GM12872 (cell line): Measurements from ENCODE around the gene CLP1.

Source experiments
- TF ChIP-seq, protein P1 (sequence below): IDR thresholded peaks from 3 replicates; pipeline ENCODE4 v1.5.1; 2011; ENCODE audit warnings: low read depth, mild to moderate bottlenecking, low read length, moderate library complexity; ENCODE audit not compliant: insufficient read depth

The CLP1 gene

DNA sequence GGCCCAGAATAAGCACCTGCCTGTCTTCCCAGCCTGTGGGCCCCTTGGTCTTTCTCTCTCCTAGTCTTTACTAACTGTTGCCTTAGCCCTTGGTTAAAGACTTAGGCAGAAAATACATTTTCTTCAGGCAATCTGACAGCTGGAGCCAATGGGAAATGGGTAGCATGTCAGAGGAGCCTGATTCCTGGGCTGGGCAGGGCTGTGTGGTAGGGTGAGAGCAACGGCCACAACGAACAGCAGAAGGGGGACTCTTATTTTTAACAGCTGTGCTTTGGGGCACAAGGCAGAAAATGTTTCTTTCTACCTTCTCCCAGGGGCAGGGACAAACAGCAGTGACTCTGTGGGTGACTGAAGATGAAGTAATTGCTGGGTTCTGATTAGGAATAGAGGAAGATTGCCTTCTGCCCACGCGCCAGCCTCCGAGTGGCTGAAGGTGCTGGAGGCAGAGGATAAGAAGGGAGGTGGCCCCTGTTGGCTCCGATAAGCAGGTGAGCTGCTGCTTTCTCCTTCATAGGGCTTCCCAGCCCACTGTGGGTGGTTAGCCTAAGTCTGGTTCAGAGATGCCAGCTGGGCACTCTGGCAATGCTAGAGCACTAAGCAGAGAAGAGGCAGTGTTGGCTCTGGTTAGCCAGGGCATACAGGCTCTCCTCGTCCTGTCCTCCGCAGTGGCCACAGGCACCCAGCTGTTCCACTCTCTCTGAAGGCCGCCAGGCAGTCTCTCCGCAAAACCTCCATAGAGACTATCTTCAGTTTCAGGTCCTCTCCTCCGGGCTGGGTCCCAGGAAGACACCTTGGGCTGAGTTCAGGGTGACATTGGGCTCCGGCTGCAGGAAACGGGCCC is 9.4 kb upstream of the CLP1 start:
- TF ChIP-seq, protein P1, sequence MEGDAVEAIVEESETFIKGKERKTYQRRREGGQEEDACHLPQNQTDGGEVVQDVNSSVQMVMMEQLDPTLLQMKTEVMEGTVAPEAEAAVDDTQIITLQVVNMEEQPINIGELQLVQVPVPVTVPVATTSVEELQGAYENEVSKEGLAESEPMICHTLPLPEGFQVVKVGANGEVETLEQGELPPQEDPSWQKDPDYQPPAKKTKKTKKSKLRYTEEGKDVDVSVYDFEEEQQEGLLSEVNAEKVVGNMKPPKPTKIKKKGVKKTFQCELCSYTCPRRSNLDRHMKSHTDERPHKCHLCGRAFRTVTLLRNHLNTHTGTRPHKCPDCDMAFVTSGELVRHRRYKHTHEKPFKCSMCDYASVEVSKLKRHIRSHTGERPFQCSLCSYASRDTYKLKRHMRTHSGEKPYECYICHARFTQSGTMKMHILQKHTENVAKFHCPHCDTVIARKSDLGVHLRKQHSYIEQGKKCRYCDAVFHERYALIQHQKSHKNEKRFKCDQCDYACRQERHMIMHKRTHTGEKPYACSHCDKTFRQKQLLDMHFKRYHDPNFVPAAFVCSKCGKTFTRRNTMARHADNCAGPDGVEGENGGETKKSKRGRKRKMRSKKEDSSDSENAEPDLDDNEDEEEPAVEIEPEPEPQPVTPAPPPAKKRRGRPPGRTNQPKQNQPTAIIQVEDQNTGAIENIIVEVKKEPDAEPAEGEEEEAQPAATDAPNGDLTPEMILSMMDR: no peak

DNA sequence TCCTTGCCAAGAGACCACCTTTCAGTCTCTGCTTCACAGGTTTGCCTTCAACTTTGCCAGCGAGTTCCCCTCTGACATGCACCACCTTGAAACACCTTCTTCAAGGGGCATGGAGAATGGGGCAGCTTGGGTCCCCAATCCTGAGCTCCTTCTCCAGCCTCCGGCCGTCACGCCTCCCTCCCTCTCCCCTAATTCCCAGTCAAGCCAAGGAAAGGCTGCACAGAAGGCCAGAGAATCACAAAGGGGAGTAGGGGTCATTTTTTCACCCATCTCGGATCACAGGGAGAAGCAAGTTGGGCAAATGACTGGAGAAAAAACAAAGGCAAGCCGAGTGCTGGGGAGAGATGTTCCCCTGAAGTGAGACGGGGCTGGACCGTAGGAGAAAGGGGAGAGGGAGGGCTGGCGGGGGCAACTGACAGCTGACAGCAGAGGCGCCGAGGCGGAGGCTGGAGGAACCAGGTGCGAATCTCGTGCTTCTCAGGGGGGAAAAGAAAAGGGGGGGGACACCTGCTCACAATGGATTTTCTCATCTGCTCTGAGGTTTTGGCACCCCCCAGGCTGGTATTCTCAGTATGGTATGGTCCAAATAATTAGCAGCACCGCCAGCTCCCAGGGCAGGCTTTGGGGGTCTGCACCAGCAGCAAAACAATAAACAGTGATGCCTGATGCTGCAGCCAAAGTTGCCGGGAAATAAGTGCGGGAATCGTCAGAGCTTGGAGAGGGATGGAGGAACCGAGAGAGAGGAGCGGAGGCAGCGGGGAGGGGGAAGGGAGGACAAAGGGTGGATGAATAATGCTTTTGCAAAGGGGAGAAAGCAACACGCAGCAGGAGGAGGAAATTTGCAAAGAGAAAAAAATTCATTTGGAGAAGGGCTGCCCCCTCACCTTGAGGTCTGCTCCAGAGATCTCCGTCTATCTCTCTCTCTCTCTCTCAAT is 8.5 kb upstream of the CLP1 start:
- TF ChIP-seq, protein P1: no peak

DNA sequence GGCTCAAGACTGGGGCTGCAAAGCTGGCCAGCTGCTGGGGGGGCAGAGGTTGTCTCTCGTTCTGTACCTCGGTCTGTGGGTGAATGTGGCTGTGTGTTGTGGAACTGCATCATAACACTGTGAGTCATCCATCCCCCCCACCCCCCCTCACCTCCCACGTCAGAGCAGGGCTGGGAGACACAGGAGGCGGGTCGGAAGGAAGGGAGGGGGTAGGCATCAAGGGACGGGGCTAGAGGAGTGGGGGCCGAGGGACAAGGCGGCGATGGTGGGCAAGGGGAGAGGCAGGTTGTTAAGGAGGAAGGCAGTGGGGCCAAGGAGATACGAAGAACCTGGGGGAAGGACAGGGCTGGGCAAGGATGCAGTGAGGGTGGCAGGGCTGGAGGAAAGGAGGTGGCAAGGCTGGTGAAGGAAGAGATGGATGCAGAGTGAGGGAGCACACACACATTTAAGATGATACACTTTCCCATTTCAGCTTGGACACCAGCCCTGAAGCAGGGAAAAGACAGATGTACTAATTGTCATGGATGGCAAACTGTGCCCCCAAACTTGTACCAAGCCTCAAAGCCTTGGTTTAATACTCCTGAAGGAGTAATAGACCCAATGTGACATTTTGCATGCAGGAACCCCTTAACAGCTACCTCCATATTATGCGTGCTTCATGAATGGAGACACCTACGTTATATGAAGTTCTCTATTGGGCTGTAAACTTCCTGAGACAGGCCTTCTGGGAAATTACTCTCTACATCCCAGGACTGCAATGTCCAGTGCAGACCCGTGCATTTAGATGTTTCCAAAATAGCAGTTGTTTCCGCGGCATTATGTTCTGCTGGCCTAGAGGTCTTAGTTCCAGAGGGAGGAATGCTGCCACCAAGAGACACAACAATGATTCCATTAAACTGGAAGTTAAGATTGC is 7.5 kb upstream of the CLP1 start, which contains the start of gene YPEL4:
Gene YPEL4 (minus strand): TSS at position 87 of the 913 bp plus-strand sequence. CDS start 2,805 bp downstream, outside the sequence.
- TF ChIP-seq, protein P1: no peak

DNA sequence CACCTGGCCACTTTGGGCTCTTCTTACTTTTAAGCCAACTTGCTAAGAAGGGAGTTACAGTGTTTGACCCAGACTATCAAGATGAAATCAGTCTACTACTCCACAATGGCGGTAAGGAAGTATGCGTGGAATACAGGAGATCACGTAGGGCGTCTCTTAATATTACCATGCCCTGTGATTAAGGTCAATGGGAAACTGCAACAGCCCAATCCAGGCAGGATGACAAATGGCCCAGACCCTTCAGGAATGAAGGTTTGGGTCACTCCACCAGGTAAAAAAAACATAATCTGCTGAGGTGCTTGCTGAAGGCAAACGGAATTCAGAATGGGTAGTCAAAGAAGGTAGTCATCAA is 6.8 kb upstream of the CLP1 start:
- TF ChIP-seq, protein P1: no peak

DNA sequence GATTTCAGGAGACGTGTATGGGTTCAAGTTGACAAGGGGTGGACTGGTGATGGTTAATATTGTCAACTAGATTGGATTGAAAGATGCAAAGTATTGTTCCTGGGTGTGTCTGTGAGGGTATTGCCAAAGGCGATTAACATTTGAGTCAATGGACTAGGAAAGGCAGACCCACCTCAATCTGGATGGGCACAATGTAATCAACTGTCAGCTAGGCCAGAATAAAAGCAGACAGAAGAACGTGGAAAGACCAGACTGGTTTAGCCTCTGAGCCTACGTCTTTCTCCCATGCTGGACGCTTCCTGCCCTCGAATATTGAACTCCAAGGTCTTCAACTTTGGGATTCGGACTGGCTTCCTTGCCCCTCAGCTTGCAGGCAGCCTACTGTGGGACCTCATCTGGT is 6.2 kb upstream of the CLP1 start:
- TF ChIP-seq, protein P1: no peak

DNA sequence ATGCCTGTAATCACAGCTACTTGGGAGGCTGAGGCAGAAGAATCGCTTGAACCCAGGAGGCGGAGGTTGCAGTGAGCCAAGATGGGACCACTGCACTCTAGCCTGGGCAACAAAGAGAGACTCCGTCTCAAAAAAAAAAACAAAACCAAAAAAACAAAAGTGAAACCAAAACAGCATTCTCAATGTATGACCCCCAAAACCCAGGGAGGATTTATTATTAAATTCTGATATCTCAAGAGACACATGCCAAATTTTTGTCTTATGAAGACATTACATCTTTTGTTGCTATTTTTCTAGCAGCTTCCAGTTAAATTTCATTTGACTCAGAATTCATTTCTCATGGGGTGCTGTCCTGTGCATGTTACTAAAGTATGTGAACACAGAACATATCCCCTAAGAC is 4.9 kb upstream of the CLP1 start:
- TF ChIP-seq, protein P1: no peak
